Transverse colon (tissue), 4 donors: ENCODE results near the gene EML6. TPM values are rescaled to one million over a fixed set of nuclear protein-coding genes. Genes with fewer than 3 reads are reported as not detected.

ENCODE experiments used
- DNase-seq: peaks from one replicate; pipeline ENCODE4 v3.0.0-alpha.2; 2019
- H3K27ac ChIP-seq, 4 donors: fragments of 200-600 bp; sonication (generic); 2 replicates each; pipeline ENCODE4 v1.5.1; 2016 to 2018; ENCODE audit warnings: inconsistent platforms in 4 of 4
- H3K27me3 ChIP-seq: fragments of 200-600 bp; sonication (generic); 2 replicates; pipeline ENCODE4 v1.5.1; 2017; ENCODE audit warnings: inconsistent platforms
- H3K36me3 ChIP-seq, 4 donors: fragments of 200-600 bp; sonication (generic); 2 replicates each; pipeline ENCODE4 v1.5.1; 2017 to 2019; ENCODE audit warnings: inconsistent platforms in 4 of 4
- H3K4me1 ChIP-seq, 4 donors: fragments of 200-600 bp; sonication (generic); 2 replicates each; pipeline ENCODE4 v1.5.1; 2017 to 2020; ENCODE audit warnings: inconsistent platforms in 4 of 4
- H3K4me3 ChIP-seq, 4 donors: fragments of 200-600 bp; sonication (generic); 1 replicate in 1 of 4; 2 replicates in 3 of 4; pipeline versions ENCODE4 v1.5.1 to v1.6.1; 2017 to 2019; ENCODE audit warnings: inconsistent platforms in 4 of 4
- H3K9me3 ChIP-seq, 2 donors: fragments of 200-600 bp; sonication (generic); 2 replicates each; pipeline ENCODE4 v1.5.1; 2017 to 2019; ENCODE audit warnings: inconsistent platforms in 2 of 2
- CTCF ChIP-seq, 5 experiments: fragments of 200-600 bp in 3 of 5; fragments of 450-650 bp in 2 of 5; sonication (generic) in 3 of 5; IDR thresholded peaks; 1 replicate in 2 of 5; 2 replicates in 3 of 5; pipeline ENCODE4 v1.5.1; 2016 to 2017; ENCODE audit warnings: antibody characterized with exemption in 5 of 5, inconsistent platforms in 3 of 5, mild to moderate bottlenecking in 2 of 5, moderate library complexity in 1 of 5
- EP300 ChIP-seq: sonication (generic); formaldehyde crosslinking; IDR thresholded peaks from one replicate; pipeline ENCODE4 v1.6.1; 2017; ENCODE audit warnings: antibody characterized with exemption, low read depth
- POLR2A ChIP-seq: fragments of 450-650 bp; IDR thresholded peaks from one replicate; pipeline ENCODE4 v1.6.1; 2016; ENCODE audit warnings: antibody characterized with exemption, mild to moderate bottlenecking, moderate library complexity
- POLR2AphosphoS5 ChIP-seq, 3 donors: sonication (generic); formaldehyde crosslinking; IDR thresholded peaks; one replicate each; pipeline ENCODE4 v1.6.1; 2016; ENCODE audit warnings: antibody characterized with exemption in 3 of 3
- WGBS, 2 donors: methylation state at CpG; one replicate each; pipeline ENCODE4 v1.1.5; 2018; ENCODE audit warnings: low coverage in 1 of 2; 5-methylcytosine and 5-hydroxymethylcytosine counted together
- in situ Hi-C, 4 donors: fragments of 200-750 bp; cut with MboI; loops; one replicate each; pipeline versions ENCODE4 v1.15.0 to v1.15.1; 2017; ENCODE audit warnings: low sequenced_read_pairs in 3 of 4, low pct_ligation_motif_present in 1 of 4, low pct_unique_long_range_greater_than_20kb in 1 of 4
- intact Hi-C: fragments of 100-400 bp; cut with DNase I; formaldehyde crosslinking; loops from one replicate; pipeline ENCODE4 v1.15.1; 2023; ENCODE audit warnings: low total_unique reads
- total RNA-seq, 4 donors: library from RNA; depleted of rRNA; stranded (reverse); fragments of >200 nt; gene quantifications; one replicate each; pipeline ENCODE4 v1.1.0, GENCODE V29; 2016

EML6 gene
- total RNA-seq, 4 donors from 2014 or later, result 1.5 to 8.2 (median 3.4) TPM

DNA sequence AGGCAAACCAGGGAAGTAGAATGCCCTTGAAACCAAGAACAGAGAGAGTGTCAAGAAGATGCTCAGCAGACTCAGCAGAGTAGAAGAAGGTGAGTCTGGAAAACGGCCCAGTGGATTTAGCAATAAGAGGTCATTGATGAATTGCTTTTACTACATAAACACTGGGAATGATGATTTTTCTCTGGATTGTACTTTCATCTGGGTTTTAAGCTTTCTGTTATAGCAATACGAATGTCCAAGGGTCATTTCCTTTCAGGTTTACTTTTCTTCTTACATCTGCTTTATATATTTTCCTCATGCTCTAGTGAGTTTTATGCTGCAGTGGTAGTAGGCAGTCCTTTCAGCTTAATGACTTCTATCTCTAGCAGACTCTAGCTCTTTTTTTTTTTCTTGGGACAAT is 16.9 kb downstream of the EML6 start:
- Histone ChIP-seq H3K9me3 (no peaks in the 10 kb centered on the region), H3K27me3 (no peaks in the 10 kb centered on the region), H3K4me3 (no peak overlapping the region), H3K36me3 (no peaks in the 10 kb centered on the region), H3K4me1 (peaks cover 0 to 6% (median 0%) of the 10 kb centered on the region in 4 donors), H3K27ac (no peak overlapping the region)
- WGBS, 2 donors, result 41 to 65% methylated on average over 2 of the region's 2 CpGs
- TF ChIP-seq POLR2AphosphoS5 (IDR thresholded peaks at IDR 0.05), result no peak
- TF ChIP-seq EP300, result no peak
- TF ChIP-seq CTCF (IDR thresholded peaks at IDR 0.05), result no peak
- TF ChIP-seq POLR2A, result no peak
- intact Hi-C loops (no loop called here), in situ Hi-C loops (no loop called here)
- no peak for DNase-seq

DNA sequence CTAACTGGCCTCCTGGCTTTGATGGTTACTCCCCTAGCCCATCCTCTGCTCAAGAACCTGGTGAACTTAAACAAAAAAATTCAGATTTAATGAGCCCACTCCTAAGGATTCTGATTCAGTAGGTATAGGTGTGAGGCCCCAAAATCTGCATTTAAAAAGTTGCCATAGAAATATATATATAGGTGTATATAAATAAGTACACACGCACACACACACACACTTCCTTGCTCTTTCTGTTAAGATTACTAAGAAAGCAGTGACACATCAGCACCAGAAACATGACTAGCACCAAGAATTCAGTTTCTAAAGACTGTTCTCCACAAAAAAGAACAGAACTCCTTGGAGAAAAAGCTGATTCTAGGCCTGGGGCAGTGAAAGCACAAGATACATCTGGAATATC is 17.8 kb downstream of the EML6 start:
- DNase-seq, result no peak
- TF ChIP-seq POLR2A, result no peak
- no peak for TF ChIP-seq POLR2AphosphoS5 (IDR thresholded peaks at IDR 0.05)
- TF ChIP-seq CTCF (IDR thresholded peaks at IDR 0.05), result no peak
- no peak for TF ChIP-seq EP300
- Histone ChIP-seq H3K27me3 (no peaks in the 10 kb centered on the region), H3K27ac (no peak overlapping the region), H3K36me3 (no peaks in the 10 kb centered on the region), H3K4me3 (no peak overlapping the region), H3K9me3 (no peaks in the 10 kb centered on the region), H3K4me1 (peaks cover 0 to 6% (median 0%) of the 10 kb centered on the region in 4 donors)
- WGBS, 2 donors, result 43 to 97% methylated on average over 1 of the region's 1 CpG
- in situ Hi-C loops, result no loop called here
- intact Hi-C loops, result no loop called here

DNA sequence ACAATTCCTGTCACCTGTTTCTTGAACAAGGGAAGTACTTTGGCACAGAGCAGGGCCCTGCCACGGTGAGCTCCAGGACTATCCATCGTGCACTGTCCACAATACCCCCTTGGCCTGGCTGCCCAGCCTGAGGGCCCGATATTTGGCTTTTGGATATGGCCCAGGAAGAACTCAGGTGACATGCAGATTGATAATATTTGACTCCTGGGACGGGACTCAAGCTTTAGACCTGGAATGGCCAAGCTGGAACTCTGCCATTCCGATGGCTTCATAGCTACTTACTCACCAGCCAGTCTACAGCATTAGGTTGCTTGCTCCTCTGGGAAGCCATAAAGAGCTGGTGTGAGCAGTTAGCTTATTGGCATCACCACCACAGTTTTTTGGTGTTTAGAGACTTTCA is 26.6 kb downstream of the EML6 start:
- no peaks in the 10 kb centered on the region for H3K9me3 ChIP-seq
- H3K27me3 ChIP-seq, result no peaks in the 10 kb centered on the region
- intact Hi-C loops (no loop called here), in situ Hi-C loops (no loop called here)
- H3K36me3 ChIP-seq, result no peaks in the 10 kb centered on the region
- H3K4me3 ChIP-seq, result no peak overlapping the region
- DNase-seq, result no peak
- H3K4me1 ChIP-seq, result no peaks in the 10 kb centered on the region
- H3K27ac ChIP-seq, result no peak overlapping the region
- TF ChIP-seq POLR2AphosphoS5 (IDR thresholded peaks at IDR 0.05) (no peak), POLR2A (no peak), EP300 (no peak), CTCF (IDR thresholded peaks at IDR 0.05) (no peak)
- 90% methylated on average over 5 of the region's 5 CpGs; no CpG with 5 or more reads in 1 of the 2 donors for WGBS, 2 donors

GRCh38 chr2:54752439-54752838 is 29.0 kb downstream of the EML6 start:
- in situ Hi-C loops (no loop called here), intact Hi-C loops (no loop called here)
- no peak for TF ChIP-seq POLR2AphosphoS5 (IDR thresholded peaks at IDR 0.05)
- no peak for TF ChIP-seq POLR2A
- TF ChIP-seq CTCF (IDR thresholded peaks at IDR 0.05), result no peak
- TF ChIP-seq EP300, result no peak
- H3K36me3 ChIP-seq, result no peaks in the 10 kb centered on the region
- no peak overlapping the region for H3K27ac ChIP-seq
- no peak for DNase-seq
- H3K4me1 ChIP-seq, result no peaks in the 10 kb centered on the region
- no peaks in the 10 kb centered on the region for H3K9me3 ChIP-seq
- 98 to 100% methylated on average over 1 of the region's 1 CpG for WGBS, 2 donors
- no peaks in the 10 kb centered on the region for H3K27me3 ChIP-seq
- no peak overlapping the region for H3K4me3 ChIP-seq
